Activated CD4-positive, alpha-beta T cell treated with anti-CD3 and anti-CD28 coated beads, Interleukin-2, amount 50 U/mL, for 1 hour (primary cell): ENCODE results near the gene PTPN5.

ENCODE experiments used
- DNase-seq: peaks from one replicate; pipeline ENCODE4 v3.0.0-alpha.2; 2020

PTPN5 gene

DNA sequence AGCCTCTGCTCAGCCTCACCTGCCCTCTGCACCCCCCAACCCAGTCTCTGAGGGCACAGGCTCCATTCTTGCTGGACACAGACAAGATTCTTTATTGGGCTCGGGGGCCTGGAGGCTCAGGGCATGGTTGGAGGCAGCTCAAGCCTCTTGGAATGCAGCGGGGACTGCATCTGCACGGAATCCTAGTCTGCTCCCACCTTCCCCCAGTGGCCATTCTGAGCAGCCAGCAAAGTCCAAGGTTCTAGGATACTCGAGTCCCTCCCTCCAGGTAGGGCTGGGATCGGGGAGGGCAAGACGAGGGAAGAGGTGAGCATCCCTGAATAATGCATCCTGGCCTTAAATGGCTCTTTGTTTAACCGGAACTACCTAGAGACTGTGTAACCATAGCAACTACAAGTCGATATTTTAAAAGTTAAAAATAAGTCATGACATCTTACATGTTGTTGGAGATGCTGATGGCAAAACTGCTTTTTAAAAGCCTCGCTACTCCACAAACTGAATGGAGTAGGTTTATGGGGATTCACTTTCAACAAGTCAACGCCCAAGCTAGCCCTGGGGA, 54.9 kb downstream of the PTPN5 start:
- no peak for DNase-seq

DNA sequence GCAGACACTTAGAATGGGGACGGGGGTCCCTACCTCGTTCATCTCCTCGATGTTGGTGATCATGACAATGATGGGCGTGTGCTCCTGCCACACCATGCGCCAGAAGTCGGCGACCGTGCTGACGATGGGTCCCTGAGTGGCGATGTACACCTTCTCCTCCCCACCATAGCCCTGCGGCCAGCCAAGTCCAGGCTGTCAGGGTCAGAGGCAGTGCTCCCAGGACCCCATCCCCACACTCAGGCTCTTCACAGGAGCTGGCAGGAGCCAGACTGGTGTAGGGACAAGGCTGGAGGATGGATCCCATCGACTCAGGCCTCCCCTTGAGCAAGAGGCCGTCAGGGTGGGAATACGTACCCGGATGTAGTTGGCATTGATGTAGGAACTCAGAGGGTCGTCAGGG, 58.4 kb downstream of the PTPN5 start:
- DNase-seq, result no peak

DNA sequence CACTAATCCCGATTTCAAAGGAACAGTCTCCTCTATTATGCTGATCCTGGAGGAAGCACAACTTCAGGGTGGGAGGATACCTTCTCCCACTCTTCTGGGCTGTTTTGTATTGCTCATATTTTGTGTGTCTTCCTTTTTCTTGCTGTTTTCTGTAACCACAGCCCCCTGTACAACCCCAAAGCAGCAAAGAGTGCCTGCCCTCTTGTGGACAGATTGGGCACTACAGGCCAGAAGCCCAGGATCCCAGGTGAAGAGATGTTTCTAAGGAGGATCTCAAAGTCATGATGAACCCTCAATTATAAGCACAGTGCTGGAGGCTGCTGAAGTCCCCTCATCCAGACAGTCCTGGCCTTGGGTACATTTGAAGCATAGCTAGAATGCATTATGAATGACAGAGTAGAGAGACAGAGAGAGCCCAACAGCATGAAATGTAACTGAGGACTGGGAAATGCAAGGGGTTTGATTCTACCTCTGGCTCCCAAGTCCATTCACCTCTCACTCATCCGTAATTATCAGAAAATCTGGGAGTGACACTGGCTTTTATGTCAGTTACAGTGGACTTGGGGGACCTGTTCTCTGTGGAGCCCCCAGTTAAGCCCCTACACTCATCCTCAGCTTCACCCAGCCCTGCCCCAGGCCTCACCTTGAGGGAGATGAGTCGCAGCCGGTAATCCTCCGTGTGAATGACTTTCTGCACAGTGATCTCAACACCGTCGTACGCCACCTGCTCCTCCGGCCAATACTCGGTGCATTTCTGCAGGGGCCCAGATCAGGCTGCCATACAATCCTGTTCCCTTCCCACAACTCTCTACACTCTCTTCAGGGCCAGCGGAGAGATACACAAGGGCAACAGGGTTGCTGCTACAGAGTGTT, 59.4 kb downstream of the PTPN5 start:
- peak; percentile 72 for DNase-seq

DNA sequence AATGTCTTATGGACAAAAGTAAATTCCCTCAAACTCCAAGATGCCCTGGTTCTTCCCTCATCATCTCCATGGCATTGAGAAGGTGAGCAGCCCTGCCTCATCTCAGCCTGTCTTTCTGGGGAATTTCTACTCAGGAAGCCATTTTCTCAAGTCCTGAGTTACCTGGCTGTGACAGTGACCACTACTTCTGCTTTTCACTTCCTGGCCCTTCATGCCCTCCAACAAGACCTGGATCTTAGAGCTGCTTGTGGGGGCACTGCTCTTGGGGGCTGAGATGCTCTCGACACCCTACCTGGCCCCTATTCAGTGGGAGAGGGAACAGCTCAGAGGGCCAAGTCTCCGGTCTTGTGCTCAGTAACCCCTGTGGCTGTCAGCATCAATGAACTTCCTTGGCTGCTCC, 60.2 kb downstream of the PTPN5 start:
- DNase-seq, result no peak

DNA sequence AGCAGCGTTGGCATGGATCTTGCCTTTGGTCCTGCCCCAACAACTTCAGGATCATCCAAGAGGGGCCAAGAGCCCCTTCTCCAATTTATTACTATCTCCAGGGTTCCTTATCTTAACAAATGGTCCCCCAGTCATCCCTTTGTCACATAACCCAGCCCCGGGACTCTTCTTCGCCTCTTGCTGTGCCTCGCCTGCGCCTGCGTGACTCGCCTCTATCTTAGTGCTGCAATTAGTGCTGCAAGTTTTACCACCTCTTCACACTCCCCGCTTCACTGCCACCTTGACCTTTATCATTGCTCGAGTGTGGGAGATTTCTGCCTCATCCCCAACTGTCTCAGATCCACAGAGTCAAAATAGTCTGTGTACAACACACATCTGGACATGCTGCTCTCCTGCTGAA, 61.6 kb downstream of the PTPN5 start:
- DNase-seq, result no peak

DNA sequence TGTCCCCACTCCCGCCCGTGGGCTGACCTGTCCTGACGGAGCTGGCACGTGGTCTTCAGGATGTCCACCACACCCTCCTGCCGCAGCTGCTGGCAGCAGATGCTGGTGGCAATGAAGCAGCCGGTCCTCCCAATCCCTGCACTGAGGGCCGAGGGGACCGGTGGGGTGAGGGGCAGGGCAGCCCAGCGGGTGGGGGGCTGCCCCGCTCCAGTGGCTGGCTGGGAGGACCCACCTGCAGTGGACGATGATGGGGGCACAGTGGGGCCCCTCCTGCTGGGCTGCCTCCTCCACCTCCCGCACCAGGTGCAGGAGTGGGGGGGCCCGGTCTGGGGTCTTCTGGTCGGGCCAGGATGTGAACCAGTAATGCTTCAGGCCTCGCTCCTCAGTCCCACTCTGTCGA, 62.2 kb downstream of the PTPN5 start:
- DNase-seq, result no peak

DNA sequence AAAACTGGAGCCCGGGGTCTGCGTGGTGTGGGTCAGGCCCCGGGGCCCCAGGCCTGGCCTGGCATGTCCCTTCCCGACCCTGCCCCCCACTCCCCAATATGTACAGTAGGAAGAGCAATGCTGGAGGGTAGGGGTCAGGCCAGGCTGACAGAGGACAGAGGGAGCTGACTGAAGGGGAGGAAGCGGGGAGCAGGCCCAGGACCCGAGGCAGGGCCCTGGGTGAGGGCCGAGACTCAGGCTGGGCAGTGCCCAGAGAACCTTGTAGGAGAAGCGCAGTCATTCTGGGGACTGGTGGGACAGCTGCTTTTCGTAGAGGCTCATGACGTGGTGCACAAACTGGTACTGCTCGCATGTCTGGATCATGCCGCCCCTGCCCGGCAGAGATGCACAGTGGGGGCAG, 62.9 kb downstream of the PTPN5 start:
- DNase-seq, result no peak

DNA sequence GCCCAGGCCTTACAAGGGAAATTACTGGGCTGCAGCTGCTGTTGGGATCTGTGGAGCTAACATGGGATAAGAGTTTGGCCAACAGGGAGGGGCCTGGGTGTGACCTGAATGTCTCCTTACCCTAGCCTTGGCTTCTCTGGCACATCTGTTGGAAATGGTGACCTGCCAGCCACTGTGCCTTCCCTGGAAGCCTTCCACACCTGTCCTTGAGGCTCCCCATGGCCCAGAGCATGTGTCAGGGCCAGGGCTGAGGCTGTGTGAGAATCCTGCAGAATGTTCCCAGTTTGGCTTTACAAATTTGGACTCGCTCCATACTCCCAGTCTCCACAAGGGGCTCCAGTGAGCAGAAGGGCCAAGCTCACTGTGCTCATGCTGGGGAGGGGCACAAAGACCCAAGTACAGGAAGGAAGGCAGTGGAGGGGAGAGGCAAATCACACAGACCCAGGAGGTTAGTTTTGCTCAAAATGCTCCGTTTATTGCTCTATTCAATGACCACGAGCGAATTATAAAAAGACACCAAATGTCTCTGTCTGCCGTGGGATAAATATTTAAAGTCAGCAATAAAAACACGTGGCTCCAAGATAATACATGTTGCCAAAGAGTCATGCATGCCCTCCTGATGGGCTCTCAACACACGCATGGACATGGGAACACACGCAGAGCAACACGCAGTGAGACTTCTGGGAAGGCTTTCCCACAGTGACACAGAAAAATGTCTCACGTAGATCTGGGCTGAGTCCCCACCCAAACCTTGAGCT, 63.9 kb downstream of the PTPN5 start:
- DNase-seq, result peak; percentile 51

DNA sequence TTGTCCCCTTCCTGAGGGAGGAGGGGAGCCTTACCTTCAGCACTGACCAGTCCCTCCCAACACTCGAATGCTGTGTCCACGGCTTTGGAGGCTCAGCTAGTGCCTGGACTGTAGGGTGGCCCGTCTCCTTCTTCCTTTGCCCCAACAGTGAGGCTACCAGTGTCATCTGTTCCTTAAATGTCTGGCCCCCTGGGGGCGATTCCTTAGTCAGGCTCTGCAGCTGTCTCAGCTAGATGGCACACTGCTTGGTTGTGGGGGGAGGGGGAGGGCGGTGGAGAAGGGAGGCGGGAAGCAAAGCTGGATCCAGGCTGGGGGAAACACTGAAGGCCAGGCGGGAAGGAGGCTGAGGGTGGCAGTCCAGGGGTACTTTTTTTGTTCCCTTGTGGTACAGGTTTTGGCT, 65.6 kb downstream of the PTPN5 start, which contains the start of gene IGSF22:
Gene IGSF22 (minus strand): TSS at position 149 of the 400 bp plus-strand sequence. CDS start 1,952 bp downstream, outside the sequence.
- no peak for DNase-seq

DNA sequence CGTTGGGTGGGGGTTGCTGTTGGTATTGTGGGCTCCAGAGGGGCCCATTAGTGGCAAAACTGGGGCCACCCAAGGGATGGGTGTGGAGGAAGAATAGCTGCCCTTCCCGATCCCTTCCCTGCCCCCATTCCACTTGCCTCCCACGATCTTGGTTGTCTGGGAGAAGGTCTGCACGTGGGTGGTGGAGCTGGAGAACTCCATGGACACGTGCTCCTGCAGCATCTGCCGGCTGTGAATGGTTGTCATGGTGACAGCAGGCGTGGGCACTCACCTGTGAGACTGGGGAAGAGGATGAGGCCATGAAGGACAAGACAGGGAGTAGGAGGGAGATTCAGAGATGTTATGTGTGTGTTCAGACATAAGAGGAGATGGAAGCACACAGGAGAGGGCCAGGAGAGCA, 67.6 kb downstream of the PTPN5 start:
- DNase-seq, result no peak

DNA sequence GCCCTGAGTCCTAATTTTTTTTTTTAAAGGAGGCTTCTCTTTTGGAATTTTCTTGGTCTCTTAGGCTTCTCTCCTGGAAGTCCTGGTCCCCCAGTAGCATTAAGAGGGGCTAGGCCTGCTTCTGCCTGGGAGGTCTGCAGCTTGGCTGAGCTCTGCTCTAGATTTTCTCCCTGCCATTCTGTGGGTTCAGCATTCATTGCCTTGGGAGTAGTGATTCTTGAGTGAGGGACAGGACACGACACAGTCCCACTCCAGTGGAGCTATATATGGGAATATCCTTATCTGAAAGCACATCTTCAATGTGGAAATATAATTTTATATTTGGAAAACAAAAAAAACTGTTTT, 69.3 kb downstream of the PTPN5 start:
- DNase-seq, result no peak

DNA sequence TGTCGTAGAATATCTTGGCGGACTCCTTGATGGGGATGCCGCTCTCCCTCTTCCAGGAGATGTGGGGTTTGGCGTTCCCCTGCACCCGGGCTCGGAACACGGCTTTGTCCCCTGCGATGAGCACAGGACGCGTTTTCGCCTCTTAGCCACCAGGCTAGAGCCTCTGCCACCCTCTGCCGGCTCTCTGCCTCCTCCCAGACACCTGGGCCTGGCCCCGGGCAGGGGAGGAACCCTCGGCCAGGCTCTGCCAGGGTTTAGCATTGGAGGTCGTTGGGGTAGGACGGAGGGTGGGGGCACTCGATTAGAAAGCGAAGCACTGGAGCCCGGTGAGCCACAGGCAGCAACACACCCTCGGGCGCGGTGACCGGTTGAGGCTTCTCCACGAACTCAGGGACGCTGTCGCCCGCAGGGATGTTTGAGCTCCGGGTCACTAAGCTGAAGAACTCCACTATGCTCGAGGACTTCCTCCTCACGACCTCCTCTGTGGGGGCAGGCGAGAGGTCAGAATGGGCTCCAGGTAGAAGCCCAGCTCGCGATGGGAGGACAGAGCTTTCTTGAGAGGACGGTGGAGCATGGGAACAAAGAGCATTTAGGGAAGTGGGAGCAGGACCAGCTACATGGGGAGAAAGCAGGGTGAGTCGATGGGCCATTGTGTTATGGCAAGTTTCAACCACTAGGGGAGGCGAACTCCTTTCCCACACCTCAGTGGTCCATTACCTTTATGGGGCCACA, 69.9 kb downstream of the PTPN5 start:
- peak; percentile 38 for DNase-seq

DNA sequence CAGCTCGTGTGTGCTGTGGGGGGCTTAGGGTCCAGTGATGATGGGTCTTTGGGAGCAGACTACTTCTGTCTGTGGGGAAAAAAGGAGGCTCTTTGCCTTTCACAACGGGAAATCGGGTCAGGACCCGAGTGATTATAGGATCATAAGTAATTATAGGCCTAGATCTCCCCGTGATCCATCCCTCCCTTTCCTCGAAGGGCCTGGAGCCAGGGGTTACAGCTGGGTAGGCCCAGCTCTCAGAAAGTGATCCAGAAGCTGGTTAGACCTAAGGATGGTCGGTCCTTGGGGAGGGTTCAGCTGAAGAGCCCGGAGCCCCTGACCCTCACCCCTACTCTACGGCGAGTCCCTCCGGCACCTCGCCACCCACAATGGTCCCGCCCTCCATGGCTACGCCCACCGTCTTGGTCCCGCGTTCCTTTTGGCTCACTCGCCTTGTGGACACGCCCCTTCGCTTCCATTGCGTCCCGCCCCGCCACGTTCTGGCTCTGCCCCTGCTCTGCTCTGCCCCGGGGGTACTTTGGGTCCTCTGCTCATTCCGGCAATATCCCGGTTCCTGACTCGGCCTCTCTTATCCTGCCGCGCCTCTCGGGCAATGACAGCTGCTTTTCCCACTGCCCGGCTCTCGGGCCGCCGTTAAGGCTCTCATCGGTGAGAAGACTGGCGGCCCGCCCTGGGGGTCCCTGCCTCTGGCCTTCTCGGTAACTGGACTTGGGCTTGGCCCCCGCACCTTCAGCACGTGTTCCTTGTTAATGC, 70.6 kb downstream of the PTPN5 start:
- DNase-seq, result peak; percentile 84

DNA sequence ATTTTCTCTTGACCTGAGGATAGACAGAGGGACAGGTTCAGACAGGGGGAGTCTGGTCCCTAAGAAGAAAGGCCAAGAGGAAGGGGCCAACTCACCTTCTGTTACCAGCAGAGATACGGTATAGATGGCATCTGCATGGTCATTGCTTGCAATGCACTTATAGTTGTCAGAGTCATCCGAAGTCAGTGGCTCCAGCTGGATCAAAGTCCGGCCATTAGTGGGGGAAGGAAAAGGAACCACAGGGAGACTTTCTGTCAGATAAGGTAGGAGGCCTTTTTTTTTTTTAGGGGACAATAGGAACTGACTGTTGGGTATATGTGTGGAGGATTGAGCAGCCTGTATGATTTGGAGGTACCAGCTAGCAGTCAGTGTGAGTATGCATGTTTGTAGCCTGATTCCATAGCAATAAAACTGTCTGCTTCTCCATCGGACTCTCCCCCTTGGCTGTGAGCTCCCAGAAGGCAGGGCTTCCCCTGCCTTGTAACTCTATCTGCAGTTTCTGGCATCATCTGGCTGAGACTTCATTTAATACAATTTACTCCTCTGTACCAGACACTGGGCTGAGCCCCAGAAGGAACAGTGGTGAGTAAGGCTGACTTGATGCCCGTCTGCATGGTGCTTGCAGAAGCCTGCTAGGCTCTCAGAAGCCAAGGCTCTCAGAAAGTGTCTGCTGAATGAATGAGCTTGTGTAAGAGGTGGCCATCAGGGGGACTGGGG, 71.3 kb downstream of the PTPN5 start:
- no peak for DNase-seq

DNA sequence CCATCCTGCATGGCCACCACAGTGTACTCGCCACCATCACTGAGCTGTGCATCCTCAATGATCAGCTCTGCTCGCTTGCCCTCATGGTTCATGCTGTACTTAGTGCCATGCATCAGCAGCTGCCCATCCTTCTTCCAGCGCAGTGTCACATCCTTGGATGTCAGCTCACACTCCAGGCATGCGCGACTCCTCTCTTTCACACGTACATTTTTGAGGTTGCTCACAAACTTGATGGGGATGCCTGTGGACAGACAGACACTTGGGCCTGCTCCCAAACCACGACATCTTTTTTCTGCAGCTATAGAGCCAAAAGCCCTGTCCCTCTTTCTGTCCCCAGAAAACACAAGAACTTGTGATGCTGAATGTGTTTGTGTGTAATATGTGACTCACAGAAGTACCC, 76.1 kb downstream of the PTPN5 start:
- DNase-seq, result no peak

DNA sequence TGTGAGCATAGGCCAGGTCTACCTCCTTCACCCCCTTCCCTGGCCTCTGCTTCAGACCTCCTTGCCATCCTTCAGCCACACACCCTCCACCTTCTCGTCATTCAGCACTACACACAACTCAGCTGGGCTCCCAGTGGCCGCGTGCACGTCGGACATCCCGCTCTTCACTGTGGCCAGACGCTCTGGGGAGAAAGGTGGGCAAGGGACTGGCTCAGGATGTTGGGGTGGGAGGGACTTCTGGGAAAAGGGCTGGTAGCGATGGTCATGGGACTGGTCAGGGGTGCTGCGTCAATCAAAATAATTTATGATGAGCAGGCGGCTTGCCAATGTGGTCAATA, 77.2 kb downstream of the PTPN5 start:
- DNase-seq, result no peak

DNA sequence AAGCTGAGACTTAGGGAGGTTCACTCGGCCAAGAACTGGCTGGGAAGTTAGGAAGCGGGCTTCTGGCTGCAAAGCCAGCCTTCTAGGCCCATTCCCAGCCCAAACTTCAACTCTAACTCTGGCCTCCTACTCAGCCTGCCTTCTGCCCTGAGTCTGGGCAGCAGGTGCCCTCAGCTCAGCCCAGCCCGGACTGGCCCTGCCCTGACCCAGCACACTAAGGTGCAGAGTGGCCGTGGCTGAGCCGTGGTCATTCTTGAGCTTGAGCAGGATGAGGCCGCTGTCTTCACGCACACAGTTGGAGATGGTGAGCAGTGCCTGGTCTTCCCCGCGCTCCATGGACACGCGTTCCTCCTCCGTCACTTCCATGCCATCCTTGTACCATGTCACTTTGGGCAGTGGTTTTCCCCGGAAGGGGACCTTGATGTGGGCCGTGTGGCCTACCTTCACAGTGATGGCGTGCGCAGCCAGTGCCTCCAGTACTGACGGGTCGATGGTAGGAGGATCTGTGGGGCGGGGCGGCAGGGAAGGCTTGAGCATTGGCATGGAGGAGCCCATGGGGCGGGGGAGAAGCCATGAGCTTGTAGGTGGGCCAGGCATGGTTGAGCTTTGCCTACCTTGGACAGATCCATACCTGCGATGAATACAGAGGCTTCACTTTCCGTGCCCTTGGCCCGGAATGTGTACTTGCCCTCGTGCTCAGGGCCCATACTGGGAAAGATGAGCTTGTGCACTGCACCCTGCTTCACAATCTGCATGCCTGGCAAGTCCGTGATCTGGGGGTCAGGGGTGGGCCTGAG, 77.8 kb downstream of the PTPN5 start:
- no peak for DNase-seq

DNA sequence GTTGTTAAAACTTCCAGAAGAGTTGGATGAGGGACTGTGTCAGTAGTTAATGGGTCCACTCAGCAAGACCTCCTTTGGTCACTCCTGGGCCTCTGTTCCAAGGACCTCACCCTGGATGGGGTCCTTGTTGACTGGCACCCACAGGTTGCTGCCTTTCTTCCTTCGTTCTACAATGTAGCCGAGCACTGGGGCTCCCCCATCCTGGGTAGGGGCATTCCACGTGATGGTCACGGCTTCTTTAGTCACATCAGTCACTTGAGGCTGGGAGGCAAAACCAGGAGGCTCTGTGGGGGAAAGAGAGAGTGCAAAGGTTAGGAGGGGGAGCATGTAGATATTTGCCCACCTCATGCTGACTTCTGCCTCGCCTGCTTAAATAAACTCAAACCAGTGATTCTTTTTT, 81.1 kb downstream of the PTPN5 start:
- no peak for DNase-seq

DNA sequence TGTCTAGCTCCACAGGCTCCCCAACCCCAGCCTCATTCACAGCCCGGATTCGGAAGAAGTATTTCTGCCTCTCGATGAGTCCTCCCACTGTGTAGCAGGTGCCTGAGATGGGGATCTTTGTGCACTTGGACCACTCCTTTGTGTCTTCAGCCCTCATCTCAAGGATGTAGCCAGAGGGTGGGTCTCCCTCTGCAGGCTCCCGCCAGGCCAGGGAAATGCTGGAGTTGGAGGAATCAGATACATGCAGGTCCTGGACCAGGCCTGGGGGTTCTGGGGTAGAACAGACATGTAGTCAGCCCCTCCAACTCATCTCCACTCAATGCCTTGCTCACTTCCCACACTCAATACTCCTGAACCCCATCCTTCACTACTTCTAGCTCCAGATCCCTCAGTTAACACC, 82.2 kb downstream of the PTPN5 start:
- DNase-seq, result no peak

DNA sequence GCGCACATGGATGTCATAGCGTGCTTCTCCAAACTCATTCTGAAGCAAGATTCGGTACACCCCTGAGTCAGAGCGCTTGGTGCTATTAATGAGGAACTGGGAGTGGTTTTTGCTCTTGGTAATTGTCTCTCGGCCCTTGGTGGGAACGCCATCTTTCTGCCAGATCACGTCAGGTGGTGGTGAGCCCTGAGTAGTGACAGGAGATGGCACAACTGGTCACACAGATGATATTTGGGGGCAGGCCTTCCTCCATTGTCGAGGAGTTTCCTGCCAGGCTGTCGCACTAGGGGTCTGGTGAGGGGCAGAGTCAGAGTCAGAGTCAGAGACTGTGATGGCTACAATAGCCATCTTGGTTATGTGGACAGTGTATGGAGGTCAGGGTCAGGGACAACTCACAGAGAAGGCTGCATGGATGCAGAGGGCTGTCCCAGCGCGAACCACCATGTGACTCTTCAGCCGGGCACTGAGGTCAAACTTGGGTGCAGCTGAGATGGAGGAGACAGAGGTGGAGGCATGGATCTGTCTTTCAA, 83.7 kb downstream of the PTPN5 start:
- DNase-seq, result no peak
